Fibroblast of skin of left biceps (primary cell): ENCODE measurements around the gene RGL4.

ENCODE experiments used
- DNase-seq, 2 experiments: peaks; one replicate each; pipeline ENCODE4 v3.0.0-alpha.2; 2013; ENCODE audit warnings: low read depth in 2 of 2

The RGL4 gene

GRCh38 chr22:23678133-23678532 is 12.7 kb upstream of the RGL4 start:
- DNase-seq: no peak

- no peak for DNase-seq
These were observed 9.6 kb upstream of the RGL4 start for GRCh38 chr22:23681026-23681809.

GRCh38 chr22:23682077-23682476 is 8.7 kb upstream of the RGL4 start:
- no peak for DNase-seq

GRCh38 chr22:23682827-23683355 is 7.9 kb upstream of the RGL4 start:
- no peak for DNase-seq

GRCh38 chr22:23683545-23683944 is 7.3 kb upstream of the RGL4 start:
- DNase-seq: no peak

GRCh38 chr22:23684026-23684425 is 6.8 kb upstream of the RGL4 start:
- no peak for DNase-seq

- DNase-seq: no peak
These were observed 6.2 kb upstream of the RGL4 start for GRCh38 chr22:23684561-23685031.

GRCh38 chr22:23685205-23685784 is 5.5 kb upstream of the RGL4 start:
- no peak for DNase-seq

- DNase-seq: no peak
These were observed 4.3 kb upstream of the RGL4 start for GRCh38 chr22:23686416-23687024.

- DNase-seq: no peak
These were observed 2.7 kb upstream of the RGL4 start for GRCh38 chr22:23688121-23688520.

GRCh38 chr22:23688571-23688970 is 2.2 kb upstream of the RGL4 start:
- no peak for DNase-seq

- no peak for DNase-seq
These were observed 1.4 kb upstream of the RGL4 start for GRCh38 chr22:23689414-23689813.

GRCh38 chr22:23691748-23692423 is 1.1 kb downstream of the RGL4 start:
- DNase-seq: no peak

GRCh38 chr22:23692598-23693291 is 1.9 kb downstream of the RGL4 start:
- DNase-seq: no peak

GRCh38 chr22:23693979-23694680 is 3.3 kb downstream of the RGL4 start:
- no peak for DNase-seq

- no peak for DNase-seq
These were observed 4.3 kb downstream of the RGL4 start for GRCh38 chr22:23695141-23695540.

GRCh38 chr22:23695571-23696325 is 4.9 kb downstream of the RGL4 start:
- no peak for DNase-seq

- no peak for DNase-seq
These were observed 5.6 kb downstream of the RGL4 start for GRCh38 chr22:23696326-23696851.

- no peak for DNase-seq
These were observed 6.5 kb downstream of the RGL4 start for GRCh38 chr22:23697031-23697970.
